ENCODE data around the gene APOA1.

DNA sequence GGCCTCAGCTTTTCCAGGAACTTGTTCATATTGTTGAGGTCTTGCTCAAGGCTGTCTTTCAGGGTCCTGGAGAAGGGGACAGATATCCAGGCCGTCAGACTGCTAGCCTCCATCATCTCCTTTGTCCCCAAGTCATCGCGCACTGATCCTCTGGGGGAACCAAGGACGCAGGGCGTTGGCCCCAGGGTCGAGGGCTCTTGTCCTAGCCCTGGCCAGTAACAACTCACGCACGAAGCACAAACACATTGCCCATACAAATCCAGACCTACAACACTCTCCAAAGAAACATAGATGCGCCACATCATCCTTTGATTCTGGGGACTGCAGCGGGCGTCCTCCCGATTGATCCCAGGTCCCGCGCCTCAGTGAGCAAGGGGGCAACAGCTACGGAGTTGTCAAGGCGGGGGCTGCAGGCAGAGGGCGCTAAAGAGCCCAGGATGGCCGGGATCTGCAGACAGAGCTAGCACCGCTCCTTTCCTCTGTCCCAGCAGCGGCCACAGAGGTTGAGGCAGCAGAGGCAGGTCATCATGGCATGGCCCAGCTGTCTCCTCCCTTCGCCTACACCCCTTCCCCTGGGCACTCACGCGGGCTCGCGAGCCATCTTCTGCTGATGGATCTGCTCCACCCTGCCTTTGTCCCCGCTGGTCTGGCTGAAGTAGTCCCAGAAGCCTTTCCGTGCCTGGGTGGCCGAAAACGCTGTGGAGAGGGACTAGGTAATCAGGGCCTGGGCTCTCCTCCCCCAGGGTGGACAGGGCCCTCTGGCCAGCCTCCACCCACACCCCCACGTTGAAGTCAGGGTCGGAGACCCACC lies 46.2 kb downstream of the APOA1 start:
- TF ChIP-seq, protein P1, sequence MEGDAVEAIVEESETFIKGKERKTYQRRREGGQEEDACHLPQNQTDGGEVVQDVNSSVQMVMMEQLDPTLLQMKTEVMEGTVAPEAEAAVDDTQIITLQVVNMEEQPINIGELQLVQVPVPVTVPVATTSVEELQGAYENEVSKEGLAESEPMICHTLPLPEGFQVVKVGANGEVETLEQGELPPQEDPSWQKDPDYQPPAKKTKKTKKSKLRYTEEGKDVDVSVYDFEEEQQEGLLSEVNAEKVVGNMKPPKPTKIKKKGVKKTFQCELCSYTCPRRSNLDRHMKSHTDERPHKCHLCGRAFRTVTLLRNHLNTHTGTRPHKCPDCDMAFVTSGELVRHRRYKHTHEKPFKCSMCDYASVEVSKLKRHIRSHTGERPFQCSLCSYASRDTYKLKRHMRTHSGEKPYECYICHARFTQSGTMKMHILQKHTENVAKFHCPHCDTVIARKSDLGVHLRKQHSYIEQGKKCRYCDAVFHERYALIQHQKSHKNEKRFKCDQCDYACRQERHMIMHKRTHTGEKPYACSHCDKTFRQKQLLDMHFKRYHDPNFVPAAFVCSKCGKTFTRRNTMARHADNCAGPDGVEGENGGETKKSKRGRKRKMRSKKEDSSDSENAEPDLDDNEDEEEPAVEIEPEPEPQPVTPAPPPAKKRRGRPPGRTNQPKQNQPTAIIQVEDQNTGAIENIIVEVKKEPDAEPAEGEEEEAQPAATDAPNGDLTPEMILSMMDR (IDR thresholded peaks at IDR 0.05; ENCODE audit: low read depth, low read length): peak; percentile 91
- no peak for TF ChIP-seq POLR2A (IDR thresholded peaks at IDR 0.05; ENCODE audit: extremely low read depth, insufficient read length)
- TF ChIP-seq MAX (IDR thresholded peaks at IDR 0.05; ENCODE audit: low read depth, low read length): no peak
- no peak for TF ChIP-seq MYC (IDR thresholded peaks at IDR 0.05; ENCODE audit: low read depth, low read length)
